Activated CD8-positive, alpha-beta memory T cell treated with anti-CD3 and anti-CD28 coated beads, Interleukin-2, amount 50 U/mL, for 48 hours (primary cell): Measurements from ENCODE around the gene GJB3.
"Not testable (repeated sequence)": the region's sequence is repeated elsewhere in the genome, so short reads cannot be mapped to it uniquely, and the experiment has no call there.

Experiments used
- DNase-seq: peaks from one replicate; pipeline ENCODE4 v3.0.0-alpha.2; 2020

Gene GJB3

DNA sequence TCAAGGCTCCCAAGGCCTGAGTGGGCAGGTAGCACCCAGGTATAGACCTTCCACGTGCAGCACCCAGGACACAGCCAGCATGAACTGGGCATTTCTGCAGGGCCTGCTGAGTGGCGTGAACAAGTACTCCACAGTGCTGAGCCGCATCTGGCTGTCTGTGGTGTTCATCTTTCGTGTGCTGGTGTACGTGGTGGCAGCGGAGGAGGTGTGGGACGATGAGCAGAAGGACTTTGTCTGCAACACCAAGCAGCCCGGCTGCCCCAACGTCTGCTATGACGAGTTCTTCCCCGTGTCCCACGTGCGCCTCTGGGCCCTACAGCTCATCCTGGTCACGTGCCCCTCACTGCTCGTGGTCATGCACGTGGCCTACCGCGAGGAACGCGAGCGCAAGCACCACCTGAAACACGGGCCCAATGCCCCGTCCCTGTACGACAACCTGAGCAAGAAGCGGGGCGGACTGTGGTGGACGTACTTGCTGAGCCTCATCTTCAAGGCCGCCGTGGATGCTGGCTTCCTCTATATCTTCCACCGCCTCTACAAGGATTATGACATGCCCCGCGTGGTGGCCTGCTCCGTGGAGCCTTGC, 19.7 kb upstream of the GJB3 start:
- no peak for DNase-seq

GRCh38 chr1:34761776-34762307, 19.2 kb upstream of the GJB3 start:
- DNase-seq: no peak

DNA sequence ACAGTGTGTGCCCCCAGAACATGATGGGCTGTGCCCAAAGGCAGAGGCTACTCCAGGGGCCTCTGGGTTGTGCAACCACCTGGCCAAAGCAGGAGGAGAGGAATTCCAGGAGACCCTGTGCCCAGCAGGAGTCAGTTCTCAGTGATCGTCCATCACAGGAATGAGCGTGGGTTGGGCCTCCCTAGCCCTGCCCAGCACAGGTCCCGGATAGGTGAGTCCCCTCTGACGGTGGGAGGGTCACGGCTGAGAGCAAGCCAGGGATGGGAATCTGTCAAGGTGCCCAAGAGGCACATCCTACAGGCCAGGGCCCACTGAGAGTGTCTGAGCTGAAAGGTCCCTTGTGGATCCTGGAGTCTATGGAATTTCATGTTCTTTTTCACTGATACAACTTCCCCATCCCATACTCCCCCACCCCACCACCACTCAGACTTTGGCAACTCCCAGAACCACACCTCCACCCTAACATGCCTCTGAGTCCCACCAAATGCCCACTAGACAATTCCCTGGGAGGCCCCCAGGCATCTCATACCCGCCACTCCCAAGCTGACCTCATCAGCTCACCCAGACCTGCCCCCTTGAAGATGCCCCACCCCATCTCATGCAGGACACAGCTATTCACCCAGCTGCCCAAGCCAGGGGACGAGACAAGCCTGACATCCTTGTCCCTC, 18.4 kb upstream of the GJB3 start:
- DNase-seq: no peak

GRCh38 chr1:34763142-34763781, 17.8 kb upstream of the GJB3 start:
- no peak for DNase-seq

DNA sequence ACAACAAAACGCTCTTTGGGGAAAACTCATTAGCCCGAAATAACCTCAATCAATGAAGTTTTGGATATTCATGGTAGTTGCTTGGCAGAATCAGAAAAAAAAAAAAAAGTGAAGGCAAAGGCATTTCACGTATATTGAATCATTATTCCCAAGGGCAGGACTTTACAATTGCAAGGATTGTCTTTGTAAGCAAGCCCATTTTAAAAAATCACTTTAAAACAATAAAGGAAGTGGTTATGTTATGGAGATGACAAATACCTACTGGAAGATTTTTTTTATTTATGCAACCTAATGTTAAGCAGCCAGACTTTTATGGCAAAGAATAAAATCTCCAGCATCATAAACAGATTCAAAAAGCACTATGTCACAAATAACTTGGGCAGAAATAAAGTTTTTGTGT, 12.2 kb upstream of the GJB3 start:
- no peak for DNase-seq

DNA sequence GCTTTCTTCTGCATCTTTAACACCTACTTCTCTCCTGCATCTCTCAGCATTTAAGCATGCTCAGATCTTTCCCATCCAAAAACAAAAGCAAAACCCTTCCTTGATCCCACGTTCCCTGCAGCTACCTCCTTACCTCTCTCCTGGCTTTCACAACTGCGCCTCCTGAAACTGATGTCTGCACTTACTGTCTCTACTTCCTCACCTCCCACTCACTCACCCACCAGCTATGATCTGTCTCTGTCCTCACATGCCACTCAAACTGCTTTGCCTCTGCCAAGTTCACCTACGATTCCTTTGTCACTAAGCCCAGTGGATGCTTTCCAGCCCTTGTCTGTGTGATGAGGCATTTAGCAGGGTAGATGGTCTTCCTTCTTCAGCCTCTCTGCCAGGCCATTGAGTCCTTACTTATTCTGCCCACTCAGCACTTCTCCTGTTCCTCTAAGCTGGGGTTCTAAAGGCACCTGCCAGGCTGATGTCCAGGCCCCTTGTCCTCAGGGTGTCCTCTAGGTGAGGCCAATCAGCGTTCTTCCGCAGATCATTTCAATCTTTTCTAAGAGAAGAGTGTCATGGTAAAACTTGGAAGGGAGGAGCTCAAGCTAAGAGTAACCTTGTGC, 10.0 kb upstream of the GJB3 start:
- DNase-seq: no peak

DNA sequence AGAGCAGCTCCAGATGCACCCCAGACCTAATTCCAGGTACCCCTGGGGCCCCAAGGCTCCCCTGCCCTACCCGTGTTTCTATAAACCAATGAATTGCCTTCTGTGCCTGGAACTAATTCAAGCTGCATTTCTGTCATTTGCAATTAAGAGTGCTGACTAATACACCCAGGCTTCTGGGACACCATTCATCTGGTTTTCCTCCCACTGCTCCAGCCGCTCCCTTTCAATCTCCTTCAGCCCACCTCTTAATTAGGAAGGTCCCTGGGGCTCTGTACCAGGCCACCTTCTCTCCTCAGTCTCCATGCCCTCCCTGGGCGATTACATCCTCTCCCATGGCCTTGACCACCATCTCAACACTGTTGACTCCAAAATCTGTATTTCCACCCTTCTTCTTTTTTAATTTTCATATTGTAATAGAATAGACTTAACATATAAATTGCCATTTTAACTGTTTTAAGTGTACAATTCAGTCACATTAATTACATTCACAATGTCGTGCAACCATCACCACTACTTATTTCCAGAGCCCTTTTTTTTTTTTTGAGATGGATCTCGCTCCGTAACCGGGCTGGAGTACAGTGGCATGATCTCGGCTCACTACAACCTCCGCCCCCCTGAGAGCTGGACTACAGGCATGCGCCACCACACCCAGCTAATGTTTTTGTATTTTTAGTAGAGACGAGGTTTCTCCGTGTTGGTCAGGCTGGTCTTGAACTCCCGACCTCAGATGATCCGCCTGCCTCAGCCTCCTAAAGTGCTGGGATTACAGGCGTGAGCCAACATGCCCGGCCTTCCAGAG, 9.2 kb upstream of the GJB3 start:
- no peak for DNase-seq

DNA sequence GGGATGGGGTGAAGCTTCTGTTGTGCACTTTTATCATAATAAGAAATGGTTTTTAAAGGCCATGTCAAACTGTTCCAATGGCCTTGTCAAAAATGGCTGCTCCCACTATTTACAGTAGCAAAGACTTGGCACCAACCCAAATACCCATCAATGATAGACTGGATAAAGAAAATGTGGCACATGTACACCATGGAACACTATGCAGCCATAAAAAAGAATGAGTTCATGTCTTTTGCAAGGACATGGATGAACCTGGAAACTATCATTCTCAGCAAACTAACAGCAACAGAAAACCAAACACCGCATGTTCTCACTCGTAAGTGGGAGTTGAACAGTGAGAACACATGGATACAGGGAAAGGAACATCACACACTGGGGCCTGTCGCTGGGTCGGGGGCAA, 7.9 kb upstream of the GJB3 start:
- not testable (repeated sequence) for DNase-seq

- no peak for DNase-seq
These were observed 6.1 kb upstream of the GJB3 start for GRCh38 chr1:34774957-34775356.

GRCh38 chr1:34776911-34777310, 4.1 kb upstream of the GJB3 start:
- no peak for DNase-seq

- DNase-seq: no peak
These were observed 3.3 kb upstream of the GJB3 start for GRCh38 chr1:34777519-34778321.

DNA sequence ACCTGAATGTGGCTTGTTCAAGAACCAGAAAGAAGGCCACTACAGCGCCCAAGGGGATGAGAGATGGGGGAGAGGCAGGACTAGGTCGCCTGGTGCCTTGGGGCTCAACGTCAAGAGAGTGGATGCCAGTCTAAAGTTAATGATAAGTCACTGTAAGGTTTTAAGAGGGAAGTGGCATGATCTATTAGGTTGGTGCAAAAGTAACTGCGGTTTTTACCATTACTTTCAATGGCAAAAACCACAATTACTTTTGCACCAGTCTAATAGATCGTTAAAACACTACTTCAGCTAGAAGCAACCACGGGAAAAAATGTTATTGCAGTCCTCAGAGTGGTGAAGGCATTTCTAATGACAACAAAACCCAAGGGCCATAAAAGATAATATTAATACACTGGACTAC, 2.6 kb upstream of the GJB3 start:
- no peak for DNase-seq

DNA sequence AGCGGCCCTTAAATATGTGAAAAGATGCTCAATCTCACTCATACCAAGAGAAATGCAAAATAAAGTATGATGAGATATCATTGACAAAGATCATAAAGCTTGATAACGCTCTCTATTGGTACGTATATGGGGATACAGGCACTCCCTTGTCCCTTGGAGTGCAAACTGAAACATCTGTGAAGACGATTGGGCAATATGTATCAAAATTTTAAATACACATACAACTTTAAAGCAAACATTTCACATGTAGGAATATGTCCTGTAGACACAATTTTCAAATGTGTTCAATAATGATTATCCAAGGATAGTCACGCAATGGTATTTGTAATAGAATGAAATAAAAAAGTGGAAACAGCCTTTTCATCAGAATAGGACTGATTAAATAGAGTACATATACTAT, 2.0 kb upstream of the GJB3 start:
- DNase-seq: no peak

- no peak for DNase-seq
These were observed 1.5 kb upstream of the GJB3 start for GRCh38 chr1:34779526-34779925.

DNA sequence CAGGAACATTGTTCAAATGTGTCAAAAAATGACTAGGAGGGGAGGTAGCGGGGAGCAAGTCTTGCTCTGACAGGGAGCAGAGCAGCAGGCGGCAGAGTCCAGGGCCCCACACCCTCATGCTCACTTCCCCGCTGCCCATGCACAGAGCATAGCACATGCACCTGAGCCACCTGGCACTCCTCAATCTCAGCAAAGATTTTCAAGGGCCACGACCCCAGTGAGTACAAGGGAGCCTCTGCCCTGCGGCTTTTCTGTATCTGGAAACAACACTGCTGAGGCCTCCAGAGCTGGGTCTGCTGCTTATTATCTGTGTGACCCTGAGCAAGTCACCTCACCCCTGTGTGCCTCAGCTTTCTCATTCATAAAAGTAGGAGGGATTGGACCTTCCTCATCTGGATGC, 1.1 kb upstream of the GJB3 start:
- DNase-seq: no peak

DNA sequence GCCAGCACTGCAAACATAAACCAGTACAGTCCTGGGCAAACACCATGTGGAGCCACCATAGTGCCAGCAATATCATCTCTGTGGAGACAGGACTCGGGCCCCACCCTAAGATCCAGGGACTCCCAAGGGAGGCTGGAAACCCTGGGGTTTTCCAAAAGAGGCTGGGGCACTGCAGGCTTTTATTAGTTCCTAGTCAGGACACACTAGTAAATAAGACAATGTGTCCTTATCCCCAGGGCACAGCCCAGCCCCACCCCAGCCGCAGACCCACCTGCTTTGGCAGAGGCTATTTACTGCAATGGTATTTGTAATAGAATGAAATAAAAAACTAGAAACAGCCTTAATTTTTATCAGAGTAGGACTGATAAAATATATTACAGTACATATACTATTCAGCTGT, 486 bp upstream of the GJB3 start:
- no peak for DNase-seq

- no peak for DNase-seq
These were observed 904 bp downstream of the GJB3 start for GRCh38 chr1:34781844-34782391.

DNA sequence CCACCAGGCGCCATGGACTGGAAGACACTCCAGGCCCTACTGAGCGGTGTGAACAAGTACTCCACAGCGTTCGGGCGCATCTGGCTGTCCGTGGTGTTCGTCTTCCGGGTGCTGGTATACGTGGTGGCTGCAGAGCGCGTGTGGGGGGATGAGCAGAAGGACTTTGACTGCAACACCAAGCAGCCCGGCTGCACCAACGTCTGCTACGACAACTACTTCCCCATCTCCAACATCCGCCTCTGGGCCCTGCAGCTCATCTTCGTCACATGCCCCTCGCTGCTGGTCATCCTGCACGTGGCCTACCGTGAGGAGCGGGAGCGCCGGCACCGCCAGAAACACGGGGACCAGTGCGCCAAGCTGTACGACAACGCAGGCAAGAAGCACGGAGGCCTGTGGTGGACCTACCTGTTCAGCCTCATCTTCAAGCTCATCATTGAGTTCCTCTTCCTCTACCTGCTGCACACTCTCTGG, 3.8 kb downstream of the GJB3 start:
- no peak for DNase-seq

- DNase-seq: no peak
These were observed 4.3 kb downstream of the GJB3 start for GRCh38 chr1:34785231-34785874.

- no peak for DNase-seq
These were observed 5.0 kb downstream of the GJB3 start for GRCh38 chr1:34785875-34786470.
